NT2/D1 (cell line): ENCODE measurements around the gene GALNT12.

Experiments
- DNase-seq: peaks from one replicate; pipeline ENCODE4 v3.0.0-alpha.2; 2011; ENCODE audit warnings: low read depth, low spot score
- H3K27me3 ChIP-seq: 2 replicates; pipeline ENCODE4 v1.6.0; 2011; ENCODE audit warnings: mild to moderate bottlenecking; ENCODE audit not compliant: insufficient read length, insufficient read depth
- H3K36me3 ChIP-seq: 2 replicates; pipeline ENCODE4 v1.6.1; 2011; ENCODE audit warnings: mild to moderate bottlenecking, low read length, mixed read lengths; ENCODE audit not compliant: insufficient read depth, insufficient read length
- H3K4me1 ChIP-seq: 2 replicates; pipeline ENCODE4 v1.5.1; 2011; ENCODE audit not compliant: insufficient read depth, insufficient read length
- H3K4me3 ChIP-seq: 2 replicates; pipeline ENCODE4 v1.5.1; 2011; ENCODE audit warnings: low read depth; ENCODE audit not compliant: insufficient read length
- H3K9ac ChIP-seq: 2 replicates; pipeline ENCODE4 v1.6.0; 2011; ENCODE audit warnings: low read depth; ENCODE audit not compliant: insufficient read length
- H3K9me3 ChIP-seq: 2 replicates; pipeline ENCODE4 v1.5.1; 2011; ENCODE audit warnings: mild to moderate bottlenecking, low read length; ENCODE audit not compliant: insufficient read depth
- SUZ12 ChIP-seq: IDR thresholded peaks from 2 replicates; pipeline ENCODE4 v1.6.1; 2011; ENCODE audit not compliant: insufficient read length, insufficient read depth; ENCODE audit errors: extremely low read depth
- YY1 ChIP-seq: IDR thresholded peaks from 2 replicates; pipeline ENCODE4 v1.6.1; 2011; ENCODE audit not compliant: insufficient read length, insufficient read depth
- ZNF274 ChIP-seq: IDR thresholded peaks from 2 replicates; pipeline ENCODE4 v1.6.1; 2011; ENCODE audit warnings: mild to moderate bottlenecking, low read depth, low read length

Gene GALNT12

DNA sequence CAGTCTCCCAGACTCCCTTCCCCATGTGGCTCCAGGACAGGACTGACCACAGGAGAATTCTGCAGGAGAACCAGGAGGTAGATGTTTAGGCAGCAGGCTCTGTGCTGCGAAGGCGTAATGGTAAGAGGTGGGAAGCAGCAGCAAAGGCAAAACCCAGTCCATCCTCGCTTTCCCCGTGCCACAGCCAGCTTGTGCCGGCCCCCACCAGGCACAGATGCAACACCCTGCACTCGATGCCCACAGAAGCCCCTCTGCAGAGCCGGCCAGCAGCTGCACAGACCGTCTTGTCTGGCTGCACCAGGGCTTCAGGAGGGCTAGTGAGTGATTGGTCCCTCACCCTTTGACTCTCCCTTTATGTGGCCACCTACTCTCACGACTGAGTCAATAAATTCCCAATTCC lies 39.1 kb upstream of the GALNT12 start:
- Histone ChIP-seq H3K9me3 (no peaks in the 10 kb centered on the region), H3K36me3 (peaks cover 74% of the 10 kb centered on the region), H3K4me3 (no peak overlapping the region), H3K9ac (no peak overlapping the region), H3K27me3 (no peaks in the 10 kb centered on the region), H3K4me1 (no peaks in the 10 kb centered on the region)
- no peak for DNase-seq
- TF ChIP-seq SUZ12 (no peak), ZNF274 (no peak), YY1 (no peak)

DNA sequence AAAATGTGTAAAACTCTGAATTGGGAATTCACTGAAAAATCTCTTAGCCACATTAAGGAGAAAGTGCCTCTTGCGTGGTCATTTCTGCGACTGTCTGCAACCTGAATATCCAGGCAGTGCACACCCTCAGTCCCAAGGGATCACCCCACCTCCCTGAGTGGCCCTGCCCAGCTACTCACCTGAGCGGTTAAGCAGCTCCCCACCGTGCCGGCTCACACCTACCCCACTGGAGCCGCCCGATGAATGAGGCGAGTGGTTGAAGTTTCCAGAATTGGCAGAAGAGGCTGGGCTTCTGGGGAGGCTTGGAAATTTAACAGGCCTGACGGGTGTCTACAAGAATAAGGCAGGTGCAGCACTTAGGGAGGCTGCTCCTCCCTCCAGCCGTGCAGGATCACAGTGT lies 36.8 kb upstream of the GALNT12 start:
- Histone ChIP-seq H3K4me3 (no peak overlapping the region), H3K9ac (no peak overlapping the region), H3K4me1 (peaks cover 2% of the 10 kb centered on the region), H3K36me3 (peaks cover 79% of the 10 kb centered on the region), H3K9me3 (no peaks in the 10 kb centered on the region), H3K27me3 (no peaks in the 10 kb centered on the region)
- no peak for TF ChIP-seq YY1
- TF ChIP-seq ZNF274 = no peak
- no peak for TF ChIP-seq SUZ12
- no peak for DNase-seq

- Histone ChIP-seq H3K4me1 (peaks cover 2% of the 10 kb centered on the region), H3K9me3 (no peaks in the 10 kb centered on the region), H3K36me3 (peaks cover 79% of the 10 kb centered on the region), H3K4me3 (no peak overlapping the region), H3K27me3 (no peaks in the 10 kb centered on the region), H3K9ac (no peak overlapping the region)
- TF ChIP-seq SUZ12 = no peak
- TF ChIP-seq YY1 = no peak
- DNase-seq = no peak
Measured at GRCh38 chr9:98771209-98771874, 36.1 kb upstream of the GALNT12 start.

DNA sequence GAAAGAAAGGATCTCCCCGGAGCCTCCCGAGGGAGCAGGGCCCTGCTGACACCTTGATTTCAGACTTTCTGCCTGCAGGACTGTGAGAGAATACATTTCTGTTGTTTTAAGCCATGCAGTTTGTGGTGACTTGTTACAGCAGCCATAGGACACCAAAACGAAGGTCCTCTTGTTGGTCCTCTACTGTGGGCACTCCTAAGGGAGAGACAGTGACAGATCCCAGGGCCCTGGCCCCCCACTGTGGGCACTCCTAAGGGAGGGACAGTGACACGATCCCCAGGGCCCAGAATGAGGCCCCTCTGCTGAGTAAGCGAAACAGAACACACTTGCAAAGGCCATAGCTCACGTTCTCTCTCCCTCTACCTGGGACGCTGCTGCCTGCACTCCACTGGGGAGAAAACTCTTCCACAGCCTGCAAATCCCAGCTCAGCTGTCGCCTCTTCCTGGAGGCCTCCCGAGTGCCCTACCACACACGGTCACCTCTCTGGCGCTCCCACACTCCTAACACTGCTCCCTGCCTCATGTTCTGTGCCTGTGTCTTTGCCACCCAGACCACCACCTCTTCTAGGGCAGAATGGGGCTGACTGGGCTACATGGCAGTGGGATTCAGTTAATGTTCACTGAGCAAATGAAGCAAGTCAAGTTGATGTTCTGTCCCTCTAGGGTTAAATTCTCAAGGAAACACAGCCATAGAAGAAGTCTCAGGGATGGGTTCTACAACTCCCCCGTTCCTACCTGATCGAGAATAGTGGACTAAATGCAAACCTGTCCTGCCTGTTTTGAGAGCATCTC lies 34.9 kb upstream of the GALNT12 start:
- peaks cover 79% of the 10 kb centered on the region for H3K36me3 ChIP-seq
- H3K9me3 ChIP-seq = no peaks in the 10 kb centered on the region
- no peak for DNase-seq
- H3K27me3 ChIP-seq = no peaks in the 10 kb centered on the region
- H3K4me3 ChIP-seq = no peak overlapping the region
- H3K9ac ChIP-seq = no peak overlapping the region
- TF ChIP-seq SUZ12 (no peak), ZNF274 (no peak), YY1 (no peak)
- H3K4me1 ChIP-seq = peaks cover 2% of the 10 kb centered on the region

GRCh38 chr9:98773721-98774120 lies 33.7 kb upstream of the GALNT12 start:
- H3K36me3 ChIP-seq = peaks cover 76% of the 10 kb centered on the region
- TF ChIP-seq ZNF274 = no peak
- TF ChIP-seq SUZ12 = no peak
- TF ChIP-seq YY1 = no peak

DNA sequence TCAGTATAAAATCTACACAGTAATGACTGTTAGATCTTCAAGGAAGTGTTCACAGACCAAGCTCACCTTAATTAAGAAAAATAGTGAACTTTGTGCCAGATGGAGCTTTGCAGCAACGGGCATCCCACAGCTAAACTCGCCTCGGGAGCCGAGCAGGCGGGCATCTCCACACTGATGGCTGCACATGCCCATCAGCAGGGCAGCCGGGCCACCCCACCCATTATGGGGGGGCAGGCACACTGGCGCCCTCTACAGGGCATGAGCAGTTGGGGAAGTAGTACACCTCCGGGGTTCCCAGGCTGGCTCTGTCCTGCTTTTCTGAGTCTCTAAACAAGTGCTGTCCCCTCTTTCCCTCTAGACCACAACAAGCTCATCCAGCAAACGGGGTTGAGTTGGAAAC lies 32.7 kb upstream of the GALNT12 start:
- H3K4me1 ChIP-seq = peaks cover 2% of the 10 kb centered on the region
- H3K36me3 ChIP-seq = peaks cover 69% of the 10 kb centered on the region
- no peak overlapping the region for H3K9ac ChIP-seq
- TF ChIP-seq ZNF274 (no peak), SUZ12 (no peak), YY1 (no peak)
- no peak overlapping the region for H3K4me3 ChIP-seq
- peak; percentile 22 for DNase-seq
- H3K9me3 ChIP-seq = no peaks in the 10 kb centered on the region
- H3K27me3 ChIP-seq = no peaks in the 10 kb centered on the region

More at GRCh38 chr9:98773721-98774120, 33.7 kb upstream of the GALNT12 start:
- Histone ChIP-seq H3K4me3 (no peak overlapping the region), H3K9ac (no peak overlapping the region), H3K27me3 (no peaks in the 10 kb centered on the region), H3K9me3 (no peaks in the 10 kb centered on the region), H3K4me1 (peaks cover 2% of the 10 kb centered on the region)
- DNase-seq = no peak

GRCh38 chr9:98775831-98776441 lies 31.5 kb upstream of the GALNT12 start:
- Histone ChIP-seq H3K9ac (no peak overlapping the region), H3K27me3 (no peaks in the 10 kb centered on the region), H3K36me3 (peaks cover 65% of the 10 kb centered on the region), H3K4me1 (peaks cover 2% of the 10 kb centered on the region), H3K4me3 (no peak overlapping the region), H3K9me3 (no peaks in the 10 kb centered on the region)
- DNase-seq = peak; percentile 64
- TF ChIP-seq YY1 (no peak), SUZ12 (no peak), ZNF274 (no peak)
